Stimulated activated CD8-positive, alpha-beta memory T cell treated with anti-CD3 and anti-CD28 coated beads, Interleukin-12 subunit alpha, Interleukin-12 subunit beta, amount 100 ng/mL, for 1 hour (primary cell): ENCODE data around the gene HEATR1.
"Not testable (repeated sequence)": the region's sequence is repeated elsewhere in the genome, so short reads cannot be mapped to it uniquely, and the experiment has no call there.

Experiments
- DNase-seq: peaks from one replicate; pipeline ENCODE4 v3.0.0-alpha.2; 2020; ENCODE audit warnings: low read depth

The HEATR1 gene, protein sequence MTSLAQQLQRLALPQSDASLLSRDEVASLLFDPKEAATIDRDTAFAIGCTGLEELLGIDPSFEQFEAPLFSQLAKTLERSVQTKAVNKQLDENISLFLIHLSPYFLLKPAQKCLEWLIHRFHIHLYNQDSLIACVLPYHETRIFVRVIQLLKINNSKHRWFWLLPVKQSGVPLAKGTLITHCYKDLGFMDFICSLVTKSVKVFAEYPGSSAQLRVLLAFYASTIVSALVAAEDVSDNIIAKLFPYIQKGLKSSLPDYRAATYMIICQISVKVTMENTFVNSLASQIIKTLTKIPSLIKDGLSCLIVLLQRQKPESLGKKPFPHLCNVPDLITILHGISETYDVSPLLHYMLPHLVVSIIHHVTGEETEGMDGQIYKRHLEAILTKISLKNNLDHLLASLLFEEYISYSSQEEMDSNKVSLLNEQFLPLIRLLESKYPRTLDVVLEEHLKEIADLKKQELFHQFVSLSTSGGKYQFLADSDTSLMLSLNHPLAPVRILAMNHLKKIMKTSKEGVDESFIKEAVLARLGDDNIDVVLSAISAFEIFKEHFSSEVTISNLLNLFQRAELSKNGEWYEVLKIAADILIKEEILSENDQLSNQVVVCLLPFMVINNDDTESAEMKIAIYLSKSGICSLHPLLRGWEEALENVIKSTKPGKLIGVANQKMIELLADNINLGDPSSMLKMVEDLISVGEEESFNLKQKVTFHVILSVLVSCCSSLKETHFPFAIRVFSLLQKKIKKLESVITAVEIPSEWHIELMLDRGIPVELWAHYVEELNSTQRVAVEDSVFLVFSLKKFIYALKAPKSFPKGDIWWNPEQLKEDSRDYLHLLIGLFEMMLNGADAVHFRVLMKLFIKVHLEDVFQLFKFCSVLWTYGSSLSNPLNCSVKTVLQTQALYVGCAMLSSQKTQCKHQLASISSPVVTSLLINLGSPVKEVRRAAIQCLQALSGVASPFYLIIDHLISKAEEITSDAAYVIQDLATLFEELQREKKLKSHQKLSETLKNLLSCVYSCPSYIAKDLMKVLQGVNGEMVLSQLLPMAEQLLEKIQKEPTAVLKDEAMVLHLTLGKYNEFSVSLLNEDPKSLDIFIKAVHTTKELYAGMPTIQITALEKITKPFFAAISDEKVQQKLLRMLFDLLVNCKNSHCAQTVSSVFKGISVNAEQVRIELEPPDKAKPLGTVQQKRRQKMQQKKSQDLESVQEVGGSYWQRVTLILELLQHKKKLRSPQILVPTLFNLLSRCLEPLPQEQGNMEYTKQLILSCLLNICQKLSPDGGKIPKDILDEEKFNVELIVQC (N-terminal part only)

DNA sequence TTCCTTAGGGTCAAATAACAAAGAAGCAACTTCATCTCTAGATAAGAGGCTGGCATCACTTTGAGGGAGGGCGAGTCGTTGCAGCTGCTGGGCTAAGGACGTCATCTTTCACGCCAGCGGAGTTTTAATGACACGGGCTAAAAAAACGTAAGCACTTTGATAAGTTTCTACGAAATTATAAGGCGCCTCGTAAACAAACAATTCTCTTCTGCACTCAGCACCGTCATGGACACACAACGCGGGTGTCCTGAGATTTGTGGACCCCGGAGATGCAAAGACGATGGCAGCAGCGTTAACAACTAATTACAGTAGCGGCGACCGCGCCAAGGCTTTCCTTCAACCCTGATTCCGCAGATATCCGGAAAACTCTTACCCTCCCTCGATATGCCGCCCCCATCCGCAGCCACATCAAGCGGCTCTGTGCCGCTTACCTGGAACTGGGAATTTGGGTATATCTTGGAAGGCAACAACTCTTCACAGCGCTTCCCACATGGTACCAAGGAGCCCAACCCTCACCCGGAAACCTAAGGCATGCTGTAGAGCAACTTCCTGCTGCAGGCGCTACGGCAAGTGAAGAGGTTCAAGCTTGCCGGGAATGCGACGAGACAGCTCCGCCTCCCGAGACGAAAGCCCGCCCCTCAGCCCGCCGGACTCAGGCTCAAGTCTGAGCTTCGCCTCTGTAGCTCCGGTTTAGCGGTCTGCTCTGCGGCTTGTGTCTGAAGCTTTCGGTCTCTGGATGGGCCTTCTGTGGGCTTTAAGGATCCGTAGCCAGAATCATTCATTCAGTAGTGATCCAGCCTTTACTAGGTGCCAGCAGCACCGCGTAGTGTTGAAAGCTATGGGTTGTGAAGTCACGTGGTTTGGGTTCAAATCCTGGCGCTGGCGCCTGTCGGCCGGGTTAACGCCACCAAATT lies at the start of gene HEATR1:
TSS of gene HEATR1 (minus strand) at position 526 of the 914 bp plus-strand sequence. CDS start at position 105, 421 bp downstream.
- peak; percentile 79 for DNase-seq

DNA sequence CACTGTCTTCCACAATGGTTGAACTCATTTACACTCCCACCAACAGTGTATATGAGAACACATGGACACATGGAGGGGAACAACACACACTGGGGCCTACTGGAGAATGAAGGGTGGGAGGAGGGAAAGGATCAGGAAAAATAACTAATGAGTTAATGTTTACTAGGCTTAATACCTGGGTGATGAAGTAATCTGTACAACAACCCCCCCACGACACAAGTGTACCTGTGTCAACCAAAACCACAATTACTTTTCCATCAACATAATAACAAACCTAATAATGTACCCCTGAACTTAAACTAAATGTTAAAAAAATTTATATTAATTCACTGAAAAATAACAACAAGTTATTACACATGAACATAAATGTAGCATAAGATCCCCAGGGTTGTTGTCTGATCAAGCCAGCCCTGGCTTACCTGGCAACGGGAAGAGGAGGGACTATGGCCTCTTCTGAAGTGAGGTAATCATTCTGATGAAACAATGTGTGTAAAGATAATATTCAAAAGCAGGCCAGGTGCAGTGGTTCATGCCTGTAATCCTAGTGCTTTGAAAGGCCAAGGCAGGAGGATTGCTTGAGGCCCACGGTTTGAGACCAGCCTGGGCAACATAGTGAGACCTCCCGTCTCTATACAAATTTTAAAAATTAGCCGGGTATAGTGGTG lies 40.8 kb upstream of the HEATR1 start:
- no peak for DNase-seq

DNA sequence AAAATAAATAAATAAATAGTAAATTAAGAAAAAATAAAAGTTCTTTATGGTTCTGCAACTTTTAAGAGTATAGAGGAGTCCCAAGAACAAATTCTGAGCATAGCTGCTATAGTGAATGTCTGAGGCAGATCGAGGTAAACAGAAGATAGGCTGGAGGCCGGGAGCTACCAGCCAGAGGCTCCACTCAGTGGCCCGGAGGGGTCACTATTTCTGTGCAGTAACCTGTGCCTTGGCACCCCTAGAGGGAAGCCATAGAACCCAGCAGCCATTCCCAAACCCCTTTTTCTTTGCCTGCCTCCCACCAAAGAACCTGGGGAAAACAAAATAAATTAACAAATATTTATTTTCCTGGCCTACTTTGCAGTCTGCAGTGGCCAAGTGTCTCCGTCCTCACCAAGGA lies 38.4 kb upstream of the HEATR1 start:
- DNase-seq: no peak

DNA sequence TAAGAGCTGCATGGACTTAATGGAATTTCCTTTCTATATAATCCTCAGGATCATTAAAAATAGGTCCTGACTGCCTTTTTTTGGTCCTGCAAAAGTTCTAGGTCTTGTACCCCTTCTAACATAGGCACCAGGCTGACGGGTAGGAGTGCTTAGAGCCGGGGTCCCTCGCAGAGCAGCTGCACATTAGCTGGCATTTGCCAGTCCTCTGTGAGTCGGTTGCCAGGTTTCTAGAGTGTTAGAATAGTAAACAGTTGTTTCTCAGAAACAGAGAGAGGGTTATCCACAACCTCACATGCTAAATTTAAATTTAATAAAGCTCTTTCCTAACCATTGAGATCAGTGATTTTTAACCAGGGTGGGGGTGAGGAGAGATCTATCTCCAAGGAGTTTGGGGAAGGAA lies 35.4 kb upstream of the HEATR1 start:
- DNase-seq: no peak

DNA sequence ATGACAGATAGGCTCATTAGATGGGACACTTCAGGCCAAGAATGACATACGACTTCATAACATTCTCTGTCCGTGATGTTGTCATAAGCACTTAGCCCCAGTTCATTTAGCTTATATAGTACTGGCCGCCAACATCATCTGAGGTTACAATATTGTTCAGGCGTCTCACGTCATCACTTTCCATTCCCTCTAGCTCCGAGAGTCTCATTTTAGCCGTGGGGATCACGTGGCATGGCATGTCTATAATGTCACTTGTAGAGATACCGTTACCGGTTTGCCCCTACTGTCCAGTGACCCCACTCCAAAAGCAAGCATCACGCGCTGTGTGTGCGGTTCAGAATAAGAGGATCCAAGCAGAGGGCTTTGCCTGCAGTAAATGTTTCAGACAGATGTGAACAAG lies 34.6 kb upstream of the HEATR1 start:
- no peak for DNase-seq

DNA sequence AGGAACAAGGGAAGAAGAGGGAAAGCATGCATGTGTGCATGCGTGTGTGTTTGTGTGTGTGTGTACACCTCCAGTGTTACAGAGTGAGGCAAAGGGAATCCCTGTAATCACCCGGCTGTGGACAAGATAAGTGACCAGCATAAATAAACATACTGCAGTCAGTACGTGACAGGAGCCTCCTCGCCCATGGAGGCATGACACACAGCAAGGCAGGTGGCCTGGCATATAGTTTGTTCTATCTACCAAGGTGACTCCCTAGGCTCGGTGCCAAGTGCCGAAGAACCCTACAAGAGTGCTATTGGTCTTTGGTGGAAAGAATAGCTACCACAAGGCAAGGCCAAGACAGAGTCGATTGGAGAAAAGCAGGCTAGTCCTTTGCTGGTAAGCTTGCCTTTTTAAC lies 31.7 kb upstream of the HEATR1 start:
- DNase-seq: no peak

DNA sequence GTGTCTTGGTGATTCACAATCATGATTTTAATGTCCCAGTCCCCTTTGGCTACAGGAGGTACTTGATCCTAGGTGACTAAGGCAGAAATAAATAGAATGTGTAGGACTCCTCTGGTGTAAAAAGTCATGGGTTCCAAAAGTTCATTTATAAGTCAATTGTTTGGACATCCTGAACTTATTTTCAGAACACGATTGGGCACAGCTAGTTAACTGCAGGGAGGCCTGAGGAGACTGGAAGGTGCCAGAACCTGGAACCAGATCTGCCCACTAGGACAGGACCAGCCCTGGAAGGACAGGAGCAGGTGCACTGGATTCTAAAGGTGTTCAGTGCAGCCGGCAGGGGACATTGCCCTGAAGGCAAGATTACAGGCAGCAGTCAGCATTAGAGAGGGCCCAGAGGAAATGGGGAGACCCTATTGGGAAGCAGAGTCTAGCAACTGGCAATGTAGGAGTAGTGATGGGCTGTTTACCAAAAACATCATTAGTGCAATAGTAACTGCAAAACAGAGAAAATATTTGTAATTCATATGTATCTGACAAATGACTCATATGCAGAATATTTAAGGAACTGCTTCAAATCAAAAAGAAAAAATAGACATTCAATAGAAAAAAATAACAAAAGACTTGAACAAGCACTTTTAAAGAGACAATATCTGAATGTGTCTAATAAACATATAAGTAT lies 23.6 kb upstream of the HEATR1 start:
- no peak for DNase-seq

DNA sequence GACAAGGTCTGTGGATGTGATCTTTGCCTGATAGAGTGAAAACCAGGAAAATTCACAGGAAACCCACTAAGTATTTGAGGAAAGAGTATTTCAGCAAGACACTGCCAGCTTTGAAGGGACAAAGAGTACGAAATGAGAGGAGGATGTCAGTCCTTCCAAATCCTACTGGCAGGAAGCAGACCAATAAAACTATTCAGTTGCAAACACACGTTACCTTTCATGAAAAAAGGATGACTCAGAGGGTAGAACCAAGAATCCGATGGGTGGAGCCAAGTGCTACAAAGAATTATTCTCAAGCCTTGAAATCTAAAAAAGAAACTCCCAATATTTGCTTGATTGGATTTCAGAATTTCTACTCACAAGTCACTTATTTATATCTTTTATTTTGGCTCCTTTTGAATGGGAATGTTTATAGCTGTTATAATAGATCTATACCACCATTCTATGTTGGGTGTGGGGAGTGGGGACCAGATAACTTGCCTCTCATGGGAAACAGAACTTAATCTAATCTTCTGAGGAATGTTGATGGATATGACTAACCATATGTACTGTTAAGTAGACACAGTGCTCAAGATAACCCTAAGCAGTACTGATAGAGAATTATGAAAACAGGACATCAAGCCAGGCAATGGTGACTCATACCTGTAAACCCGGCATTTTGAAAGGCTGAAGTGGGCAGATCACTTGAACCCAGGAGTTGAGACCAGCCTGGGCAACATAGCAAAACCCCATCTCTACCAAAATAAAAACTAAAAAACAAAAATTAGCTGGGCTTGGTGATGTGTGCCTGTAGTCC lies 19.3 kb upstream of the HEATR1 start:
- no peak for DNase-seq

DNA sequence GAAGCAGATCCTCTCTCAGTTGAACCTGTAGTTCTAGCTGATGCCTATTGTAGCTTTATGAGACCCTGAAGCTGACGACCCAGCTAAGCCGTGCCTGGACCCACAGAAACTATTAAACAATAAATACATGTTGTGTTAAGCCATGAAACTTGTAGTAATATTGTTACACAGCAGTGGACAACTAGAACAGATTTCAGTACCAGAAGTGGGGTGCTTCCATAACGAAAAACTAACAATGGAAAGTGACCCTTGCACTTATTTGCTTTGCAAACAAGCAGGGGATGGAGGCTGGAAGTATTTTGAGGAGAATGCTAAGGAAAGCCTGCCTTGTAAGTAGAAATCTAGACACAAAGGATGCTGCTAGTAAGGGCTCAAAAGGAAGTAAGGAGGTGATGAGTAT lies 18.1 kb upstream of the HEATR1 start:
- DNase-seq: no peak

DNA sequence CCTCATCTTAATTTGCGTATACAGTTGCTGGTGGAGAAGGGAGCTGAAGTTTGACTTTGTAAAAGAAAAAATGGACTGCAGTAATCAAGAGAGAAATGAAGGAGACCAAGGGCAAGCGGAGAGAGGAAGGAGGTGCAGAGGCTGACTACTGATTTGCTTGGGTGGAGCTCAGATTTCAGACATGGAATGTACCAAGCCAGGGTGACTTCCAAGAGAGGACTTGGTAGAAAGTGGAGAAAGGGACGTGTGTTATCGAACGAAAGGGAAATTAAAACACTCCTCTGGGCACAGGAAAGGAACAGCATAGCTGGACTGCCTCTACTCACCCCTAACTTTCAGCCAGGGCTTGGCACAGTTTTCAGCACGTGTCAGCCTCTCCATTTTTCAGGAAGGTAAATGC lies 15.1 kb upstream of the HEATR1 start:
- no peak for DNase-seq

DNA sequence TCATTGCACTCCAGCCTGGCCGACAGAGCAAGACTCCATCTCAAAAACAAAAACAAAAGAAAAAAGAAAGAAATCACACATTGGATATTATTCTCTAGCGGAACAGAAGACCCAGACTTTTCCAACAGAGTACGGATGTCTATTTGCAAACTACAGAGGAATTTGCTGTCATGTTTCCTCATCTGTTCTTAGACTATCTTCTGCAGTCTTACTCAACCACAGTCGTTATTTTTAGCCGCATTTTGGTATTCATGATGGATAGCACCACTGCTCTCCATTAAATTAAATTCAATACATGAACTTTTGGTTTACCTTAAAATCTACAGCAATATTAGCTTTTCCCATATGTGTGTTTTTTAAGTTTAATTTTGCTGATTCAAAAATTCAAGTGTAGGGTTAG lies 14.2 kb upstream of the HEATR1 start:
- DNase-seq: no peak

DNA sequence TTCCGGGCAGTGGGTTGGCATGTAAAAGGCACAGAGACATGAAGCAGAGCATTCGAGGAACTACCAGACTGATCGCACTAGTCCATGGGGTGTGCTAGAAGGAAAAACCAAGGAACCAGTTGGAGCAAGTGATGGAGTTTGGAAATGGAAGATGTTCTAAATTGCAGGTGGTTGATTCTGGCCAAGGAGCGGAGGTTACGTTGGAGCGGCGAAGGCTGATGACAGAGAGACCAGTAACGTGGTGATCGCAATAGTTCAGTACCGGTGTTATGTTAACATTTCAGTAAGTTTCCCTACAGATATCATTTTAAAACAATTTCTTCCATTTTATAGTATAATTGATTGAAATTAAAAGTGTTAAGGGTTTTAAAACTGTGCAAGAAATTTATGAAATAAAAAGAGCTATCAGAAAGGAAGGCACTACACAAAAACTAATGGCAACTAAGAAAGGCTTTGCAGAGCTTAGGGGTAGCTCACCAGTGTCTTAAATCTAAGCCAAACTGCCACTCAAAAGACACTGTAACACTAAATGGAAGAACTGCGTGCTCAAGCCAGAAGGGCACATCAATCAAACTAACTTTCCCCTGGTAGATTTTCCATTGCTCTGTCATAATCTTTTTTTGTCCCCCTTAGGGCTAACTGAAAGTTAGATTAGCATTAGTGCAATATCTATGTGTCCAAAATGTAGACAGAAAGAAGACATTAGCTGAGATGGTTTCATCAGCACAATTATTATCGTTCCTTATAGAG lies 11.3 kb upstream of the HEATR1 start:
- no peak for DNase-seq

DNA sequence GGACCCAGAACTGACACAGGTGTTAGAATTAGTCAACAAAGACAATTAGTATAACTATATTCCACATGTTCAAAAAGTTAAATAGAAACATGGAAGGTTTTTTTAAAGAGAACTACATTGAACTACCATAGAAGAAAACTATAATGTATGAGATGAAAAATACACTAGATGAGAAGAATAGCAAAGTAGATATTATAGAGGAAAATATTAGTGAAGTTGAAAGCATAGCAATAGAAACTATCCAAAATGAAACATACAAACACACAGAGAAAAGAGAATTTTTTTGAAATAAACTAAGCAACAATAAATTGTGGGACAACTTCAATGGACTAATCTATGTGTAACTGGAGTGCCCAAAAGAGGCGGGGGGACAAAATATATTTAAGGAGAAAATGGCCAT lies 8.0 kb upstream of the HEATR1 start:
- DNase-seq: no peak

DNA sequence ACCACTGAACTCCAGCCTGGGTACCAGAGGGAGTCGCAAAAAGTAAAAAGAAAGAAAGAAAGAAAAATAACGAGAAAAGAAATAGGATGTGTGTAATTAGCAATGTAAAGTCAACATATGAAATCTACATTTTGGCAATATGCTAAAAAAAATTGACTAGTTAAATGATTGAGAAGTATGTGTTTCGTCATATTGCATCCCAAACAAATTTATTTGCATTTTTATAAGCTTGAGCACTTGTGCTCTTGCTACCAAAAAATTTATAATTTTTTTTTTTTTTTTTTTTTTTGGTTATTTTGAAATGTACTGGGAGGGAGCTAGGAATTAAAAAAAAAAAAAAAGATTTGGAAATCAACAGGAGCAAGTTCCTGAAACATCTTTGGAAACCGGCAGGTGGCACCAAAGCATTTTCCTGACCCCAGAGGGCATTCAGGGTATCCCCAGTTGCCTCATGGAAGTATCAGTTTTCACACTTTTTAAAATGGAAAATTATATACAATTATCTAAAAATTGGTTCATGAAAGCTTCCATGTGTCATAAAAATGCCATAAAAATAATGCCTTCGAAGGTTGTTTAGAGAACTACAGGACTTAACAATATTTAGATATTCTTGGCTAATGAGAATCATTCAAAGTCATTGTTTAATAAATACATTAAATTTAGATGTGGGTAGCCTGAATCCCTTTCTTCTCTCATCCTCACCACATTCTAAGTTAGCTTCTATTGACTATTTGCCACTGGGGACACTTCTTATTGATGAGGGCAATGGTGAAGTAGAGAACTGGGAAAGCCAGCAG lies 4.8 kb upstream of the HEATR1 start:
- no peak for DNase-seq

DNA sequence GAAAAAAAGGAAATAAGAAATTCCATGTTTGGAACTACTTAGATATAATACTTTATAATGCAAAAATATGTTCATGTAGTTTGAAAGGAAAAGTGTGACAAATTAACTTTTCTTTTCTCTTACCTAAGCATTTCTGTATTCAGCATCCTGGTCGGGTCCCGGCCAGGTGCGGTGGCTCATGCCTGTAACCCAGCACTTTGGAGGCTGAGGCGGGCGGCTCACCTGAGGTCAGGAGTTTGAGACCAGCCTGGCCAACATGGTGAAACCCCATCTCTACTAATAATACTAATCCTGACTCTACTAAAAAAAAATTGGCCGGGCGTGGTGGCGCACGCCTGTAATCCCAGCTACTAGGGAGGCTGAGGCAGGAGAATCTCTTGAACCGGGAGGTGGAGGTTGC lies 3.3 kb upstream of the HEATR1 start:
- DNase-seq: not testable (repeated sequence)

DNA sequence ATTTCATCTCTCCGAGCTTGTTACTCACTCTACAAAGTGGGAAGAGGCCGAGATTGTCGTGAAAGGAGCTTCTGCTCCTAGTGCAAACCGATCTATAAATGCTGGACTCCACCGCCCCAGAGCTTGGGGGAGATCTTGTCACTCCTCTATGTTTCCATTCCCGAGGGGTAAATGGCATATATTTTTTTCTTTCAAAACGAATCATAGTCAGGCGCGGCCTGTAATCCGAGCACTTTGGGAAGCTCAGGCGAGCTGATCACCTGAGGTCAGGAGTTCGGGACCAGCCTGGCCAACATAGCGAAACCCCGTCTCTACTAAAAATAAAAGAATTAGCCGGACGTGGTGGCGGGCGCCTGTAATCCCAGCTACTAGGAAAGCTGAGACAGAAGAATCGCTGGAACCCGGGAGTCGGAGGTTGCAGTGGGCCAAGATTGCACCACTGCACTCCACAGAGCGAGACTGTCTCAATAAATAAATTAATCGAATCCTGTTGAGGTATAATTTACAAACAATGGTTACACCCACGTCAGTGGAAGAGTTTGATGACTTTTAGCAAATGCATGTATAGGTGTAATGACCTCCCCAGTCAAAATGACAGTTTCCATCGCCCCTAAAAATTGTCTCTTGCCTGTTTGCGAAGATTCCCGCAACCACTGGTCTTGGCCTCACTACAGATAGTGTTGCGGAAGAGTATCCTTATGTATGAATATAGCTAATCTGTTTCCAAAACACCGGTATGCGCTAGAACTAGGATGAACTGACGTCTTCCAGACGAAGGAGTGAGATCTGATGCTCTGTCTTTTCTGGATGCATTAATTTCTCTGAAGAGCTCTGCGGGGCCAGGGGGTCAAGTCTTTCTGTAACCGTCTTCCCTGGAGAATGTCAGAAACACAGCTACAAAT lies 840 bp upstream of the HEATR1 start:
- no peak for DNase-seq

DNA sequence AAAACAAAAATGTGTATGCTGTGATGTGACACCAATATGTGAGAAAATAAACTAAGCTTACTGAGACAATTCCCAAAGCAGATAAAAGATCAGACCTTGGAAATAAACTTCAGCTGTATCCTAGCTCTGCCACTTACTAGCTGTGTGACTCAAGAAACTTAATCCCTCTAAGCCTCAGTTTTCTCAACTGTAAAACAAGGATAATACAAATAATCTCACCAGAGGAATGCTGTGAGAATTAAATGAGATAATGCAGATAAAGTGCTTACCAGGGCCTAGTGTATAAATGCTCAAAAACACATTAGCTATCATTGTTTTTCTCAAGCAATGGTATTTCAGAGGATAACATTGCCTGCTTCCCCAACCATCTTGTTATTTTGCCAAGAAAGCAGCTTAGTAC lies 2.1 kb downstream of the HEATR1 start:
- DNase-seq: no peak
